OCI-LY3 (cell line): Measurements from ENCODE around the gene ARNT2.

Experiments used
- H2AFZ ChIP-seq: fragments of 200-600, 300-600 bp; shearing (Covaris generic); 2 replicates; pipeline ENCODE4 v1.6.0; 2014; ENCODE audit warnings: antibody characterized with exemption, low read depth, low read length
- H3K27ac ChIP-seq: fragments of 200-600, 300-600 bp; sonication (generic); 2 replicates; pipeline ENCODE4 v1.5.1; 2014; ENCODE audit warnings: mild to moderate bottlenecking, low read length, moderate library complexity, mixed read lengths
- H3K27me3 ChIP-seq: fragments of 200-600, 300-600 bp; sonication (generic); 2 replicates; pipeline ENCODE4 v1.6.1; 2014; ENCODE audit warnings: low read depth, low read length, mixed read lengths
- H3K36me3 ChIP-seq: fragments of 200-600, 300-600 bp; sonication (generic); replicated peaks from 2 replicates; pipeline ENCODE3; 2014; ENCODE audit warnings: low read depth, low read length, mixed read lengths
- H3K4me1 ChIP-seq: fragments of 300-600, 200-600 bp; sonication (generic); 2 replicates; pipeline ENCODE4 v1.6.1; 2014; ENCODE audit warnings: low read length, mixed read lengths
- H3K4me2 ChIP-seq: fragments of 200-600, 300-600 bp; sonication (generic); 2 replicates; pipeline ENCODE4 v1.6.1; 2014; ENCODE audit warnings: low read length, mixed read lengths
- H3K4me3 ChIP-seq: fragments of 300-600, 200-600 bp; sonication (generic); 2 replicates; pipeline ENCODE4 v1.5.1; 2014; ENCODE audit warnings: antibody characterized with exemption, mild to moderate bottlenecking, low read length, moderate library complexity
- H3K79me2 ChIP-seq: fragments of 300-600, 200-600 bp; shearing (Covaris generic); 2 replicates; pipeline ENCODE4 v1.6.1; 2014; ENCODE audit warnings: mild to moderate bottlenecking, low read length, mixed read lengths
- H3K9ac ChIP-seq: fragments of 300-600, 200-600 bp; shearing (Covaris generic); 2 replicates; pipeline ENCODE4 v1.6.0; 2014; ENCODE audit warnings: mild to moderate bottlenecking, low read length, moderate library complexity
- H3K9me3 ChIP-seq: fragments of 200-600, 300-600 bp; shearing (Covaris generic); 2 replicates; pipeline ENCODE4 v1.6.1; 2014; ENCODE audit warnings: low read length, mixed read lengths; ENCODE audit not compliant: insufficient read depth
- H4K20me1 ChIP-seq: fragments of 200-600, 300-600 bp; sonication (generic); 2 replicates; pipeline ENCODE4 v1.6.1; 2016; ENCODE audit warnings: low read length, mixed read lengths; ENCODE audit not compliant: insufficient read depth
- EZH2phosphoT487 ChIP-seq: fragments of 200-600 bp; shearing (Covaris generic); IDR thresholded peaks from 2 replicates; pipeline ENCODE4 v1.6.1; 2018; ENCODE audit warnings: antibody characterized with exemption, mixed run types, low read depth
- TF ChIP-seq, protein P1 (sequence below): fragments of 200-600, 300-600 bp; sonication (generic); IDR thresholded peaks from 2 replicates; pipeline ENCODE4 v1.5.1; 2014; ENCODE audit warnings: antibody characterized with exemption, low read length, low read depth

The ARNT2 gene

DNA sequence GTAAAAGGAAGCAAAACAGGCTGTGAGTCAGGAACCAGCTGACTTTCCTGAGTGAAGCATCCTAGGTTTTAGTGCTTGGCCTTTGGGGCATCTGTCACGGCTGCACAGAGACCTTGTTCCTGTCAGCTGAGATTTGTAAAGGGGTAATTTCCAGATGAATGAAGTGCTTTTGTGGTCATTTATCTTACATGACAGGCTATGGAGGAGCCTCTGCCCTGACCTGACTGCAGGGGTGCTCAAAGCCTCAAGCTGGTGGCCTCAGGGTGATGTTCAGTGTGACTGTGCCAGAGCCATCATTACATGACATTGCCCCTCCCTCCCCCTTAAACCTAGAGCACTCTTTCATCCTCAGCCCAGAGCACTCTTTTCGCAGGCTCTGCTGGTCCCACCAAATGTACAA lies 132.5 kb downstream of the ARNT2 start:
- Histone ChIP-seq H3K36me3 (peaks cover 28% of the 10 kb centered on the region), H4K20me1 (no peaks in the 10 kb centered on the region), H3K4me1 (peaks cover 38% of the 10 kb centered on the region), H3K4me2 (peak overlapping the region; percentile 42), H3K9me3 (peaks cover 21% of the 10 kb centered on the region), H3K4me3 (no peak overlapping the region), H3K79me2 (no peaks in the 10 kb centered on the region), H3K9ac (peak overlapping the region; percentile 34), H3K27ac (peak overlapping the region; percentile 59), H2AFZ (peak overlapping the region; percentile 95), H3K27me3 (no peaks in the 10 kb centered on the region)
- no peak for TF ChIP-seq EZH2phosphoT487
- TF ChIP-seq, protein P1, sequence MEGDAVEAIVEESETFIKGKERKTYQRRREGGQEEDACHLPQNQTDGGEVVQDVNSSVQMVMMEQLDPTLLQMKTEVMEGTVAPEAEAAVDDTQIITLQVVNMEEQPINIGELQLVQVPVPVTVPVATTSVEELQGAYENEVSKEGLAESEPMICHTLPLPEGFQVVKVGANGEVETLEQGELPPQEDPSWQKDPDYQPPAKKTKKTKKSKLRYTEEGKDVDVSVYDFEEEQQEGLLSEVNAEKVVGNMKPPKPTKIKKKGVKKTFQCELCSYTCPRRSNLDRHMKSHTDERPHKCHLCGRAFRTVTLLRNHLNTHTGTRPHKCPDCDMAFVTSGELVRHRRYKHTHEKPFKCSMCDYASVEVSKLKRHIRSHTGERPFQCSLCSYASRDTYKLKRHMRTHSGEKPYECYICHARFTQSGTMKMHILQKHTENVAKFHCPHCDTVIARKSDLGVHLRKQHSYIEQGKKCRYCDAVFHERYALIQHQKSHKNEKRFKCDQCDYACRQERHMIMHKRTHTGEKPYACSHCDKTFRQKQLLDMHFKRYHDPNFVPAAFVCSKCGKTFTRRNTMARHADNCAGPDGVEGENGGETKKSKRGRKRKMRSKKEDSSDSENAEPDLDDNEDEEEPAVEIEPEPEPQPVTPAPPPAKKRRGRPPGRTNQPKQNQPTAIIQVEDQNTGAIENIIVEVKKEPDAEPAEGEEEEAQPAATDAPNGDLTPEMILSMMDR = no peak

DNA sequence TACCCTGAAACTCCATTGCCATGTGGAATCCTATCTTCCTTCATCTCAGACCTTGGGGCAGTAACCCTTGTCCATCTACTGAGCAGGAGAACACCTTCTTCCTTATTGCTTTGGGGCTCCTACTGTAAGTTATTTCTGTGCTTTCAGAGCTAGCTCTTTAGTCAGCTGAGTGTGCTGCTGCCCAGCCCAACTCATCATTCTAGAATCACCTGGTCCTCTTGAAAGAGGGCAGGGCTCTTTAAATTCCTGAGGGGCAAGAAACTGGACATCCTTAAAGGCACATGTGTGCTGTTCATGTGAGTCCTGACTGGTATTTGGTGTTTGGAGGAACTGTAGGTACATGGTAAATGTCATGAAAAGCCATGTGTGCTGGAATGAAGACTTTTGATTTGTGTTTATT lies 140.9 kb downstream of the ARNT2 start:
- no peak overlapping the region for H3K9ac ChIP-seq
- H3K9me3 ChIP-seq = no peaks in the 10 kb centered on the region
- H4K20me1 ChIP-seq = no peaks in the 10 kb centered on the region
- peaks cover 17% of the 10 kb centered on the region for H3K4me1 ChIP-seq
- no peaks in the 10 kb centered on the region for H3K79me2 ChIP-seq
- H3K4me3 ChIP-seq = no peak overlapping the region
- H3K4me2 ChIP-seq = no peak overlapping the region
- H3K27me3 ChIP-seq = no peaks in the 10 kb centered on the region
- H2AFZ ChIP-seq = no peak overlapping the region
- TF ChIP-seq, protein P1 = no peak
- TF ChIP-seq EZH2phosphoT487 = no peak
- H3K27ac ChIP-seq = no peak overlapping the region
- peaks cover 4% of the 10 kb centered on the region for H3K36me3 ChIP-seq

DNA sequence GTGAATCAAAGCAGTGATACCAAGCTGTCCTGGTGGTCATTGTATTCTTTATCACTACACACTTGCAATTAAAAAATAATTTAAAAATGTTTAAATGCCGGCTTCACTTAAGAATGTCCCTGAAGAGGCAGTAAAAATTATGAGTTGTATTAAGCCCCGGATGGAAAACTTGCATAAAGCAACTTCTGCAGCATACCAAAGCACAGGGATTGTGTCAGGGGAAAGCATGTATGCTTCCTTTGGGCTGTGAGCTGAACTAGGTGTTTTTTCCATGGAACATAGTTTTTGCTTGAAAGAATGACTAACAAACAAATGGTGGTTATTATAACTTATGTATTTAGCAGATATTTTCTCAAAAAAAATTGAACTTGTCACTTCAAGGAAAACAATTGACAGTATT lies 143.1 kb downstream of the ARNT2 start:
- no peak overlapping the region for H3K9ac ChIP-seq
- no peaks in the 10 kb centered on the region for H3K79me2 ChIP-seq
- H3K4me2 ChIP-seq = no peak overlapping the region
- H3K4me3 ChIP-seq = no peak overlapping the region
- H3K27ac ChIP-seq = no peak overlapping the region
- H3K36me3 ChIP-seq = peaks cover 4% of the 10 kb centered on the region
- TF ChIP-seq EZH2phosphoT487 = no peak
- TF ChIP-seq, protein P1 = no peak
- H3K27me3 ChIP-seq = no peaks in the 10 kb centered on the region
- no peak overlapping the region for H2AFZ ChIP-seq
- no peaks in the 10 kb centered on the region for H4K20me1 ChIP-seq
- peaks cover 35% of the 10 kb centered on the region for H3K4me1 ChIP-seq
- H3K9me3 ChIP-seq = no peaks in the 10 kb centered on the region

DNA sequence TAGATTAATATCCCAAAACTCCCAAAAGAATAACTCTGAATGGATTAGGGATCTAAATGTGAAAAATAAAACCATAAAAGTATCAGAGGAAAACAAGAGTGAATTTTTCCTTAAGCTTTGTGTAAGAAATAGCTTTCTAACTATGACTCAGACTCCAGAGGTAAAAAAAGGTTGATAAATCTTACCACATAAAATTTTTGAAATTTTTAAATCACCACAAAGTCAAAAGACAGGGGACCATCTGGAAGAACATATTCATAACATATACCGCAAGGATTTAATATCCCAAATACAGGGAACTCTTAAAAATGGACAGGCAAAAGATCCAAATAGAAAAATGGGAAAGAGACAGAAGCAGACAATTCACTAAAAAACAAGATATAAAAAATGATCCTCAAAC lies 145.0 kb downstream of the ARNT2 start:
- Histone ChIP-seq H3K9ac (peak overlapping the region; percentile 58), H3K4me1 (peaks cover 35% of the 10 kb centered on the region), H3K36me3 (peaks cover 4% of the 10 kb centered on the region), H3K4me2 (peak overlapping the region; percentile 74), H3K4me3 (peak overlapping the region; percentile 48; the same call in 1 of the 2 replicates), H3K9me3 (no peaks in the 10 kb centered on the region), H3K27ac (peak overlapping the region; percentile 88), H2AFZ (0 out of 2 replicates have a peak overlapping the region, but pooled peaks have one; percentile 37), H3K79me2 (no peaks in the 10 kb centered on the region), H3K27me3 (no peaks in the 10 kb centered on the region), H4K20me1 (no peaks in the 10 kb centered on the region)
- TF ChIP-seq, protein P1 = no peak
- no peak for TF ChIP-seq EZH2phosphoT487
